ENCODE measurements around the gene TNRC6A. TPM values are rescaled to one million over a fixed set of nuclear protein-coding genes. Genes with fewer than 3 reads are reported as not detected.
"Not testable (repeated sequence)": the region's sequence is repeated elsewhere in the genome, so short reads cannot be mapped to it uniquely, and the experiment has no call there.

TNRC6A gene
- total RNA-seq, 1 donor from 2014 or later = 16.1 TPM

GRCh38 chr16:24819462-24820040, 90.1 kb downstream of the TNRC6A start:
- ATAC-seq = no peak

GRCh38 chr16:24820522-24820921, 91.1 kb downstream of the TNRC6A start:
- ATAC-seq = peak; percentile 83

DNA sequence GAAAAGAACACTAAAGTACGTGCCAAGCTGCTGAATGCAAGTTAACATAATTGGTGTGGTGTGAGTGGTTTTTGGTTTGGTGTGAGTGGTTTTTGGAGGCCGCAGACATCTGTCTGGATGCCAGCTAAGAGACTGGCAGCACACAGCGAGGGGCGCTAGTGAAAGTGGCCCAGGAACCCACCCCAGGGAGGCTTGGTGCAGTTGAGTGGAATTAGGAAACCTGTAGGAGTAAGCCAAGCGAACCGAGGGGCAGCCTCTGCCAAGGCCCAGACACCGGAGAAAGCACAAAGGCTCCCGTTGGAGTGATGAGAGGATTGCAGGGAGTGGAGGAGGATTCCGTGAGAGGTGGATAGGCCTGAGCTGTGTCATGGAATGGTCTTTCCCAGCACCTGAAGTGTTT, 91.7 kb downstream of the TNRC6A start:
- no peak for ATAC-seq

DNA sequence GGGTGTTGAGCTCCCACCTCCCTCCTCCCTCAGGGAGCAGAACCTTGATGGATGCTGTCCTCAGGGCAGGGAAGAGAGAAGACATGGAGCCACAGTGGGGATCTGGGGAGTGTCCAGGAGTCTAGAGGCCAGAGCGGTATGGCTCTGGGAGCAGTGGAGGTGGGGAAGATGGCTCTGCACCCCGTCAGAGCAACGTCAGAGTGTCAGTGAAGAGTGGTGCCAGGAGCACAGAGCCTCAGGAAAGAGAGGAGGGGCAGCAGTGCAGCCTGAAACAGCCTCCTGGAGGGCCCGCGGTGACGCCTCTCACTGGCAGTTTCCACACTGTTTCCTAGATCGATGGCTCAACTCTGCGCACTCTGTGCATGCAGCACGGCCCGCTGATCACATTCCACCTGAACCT, 93.1 kb downstream of the TNRC6A start:
- ATAC-seq = no peak

DNA sequence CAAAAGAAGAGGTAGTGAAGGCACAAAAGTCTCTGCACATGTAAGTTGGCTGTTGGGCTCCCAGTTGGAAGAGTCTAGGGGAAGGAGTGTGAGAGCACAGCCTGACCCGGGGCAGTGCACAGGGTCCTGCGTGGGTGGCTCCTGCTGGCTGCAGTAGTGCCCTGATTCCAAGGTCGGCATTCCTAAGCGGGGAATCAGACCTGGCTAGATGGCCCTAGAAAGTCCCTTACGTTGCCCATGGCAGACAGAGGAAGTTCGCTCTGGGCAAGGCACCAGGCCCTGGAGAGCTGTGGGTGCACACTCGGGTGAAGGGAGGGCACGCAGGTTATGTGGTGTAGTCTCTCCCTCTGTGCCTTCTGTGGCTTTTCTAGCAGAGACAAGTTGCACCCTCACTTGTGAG, 93.5 kb downstream of the TNRC6A start:
- ATAC-seq = no peak

GRCh38 chr16:24825696-24826095, 96.2 kb downstream of the TNRC6A start:
- peak; percentile 87 for ATAC-seq

DNA sequence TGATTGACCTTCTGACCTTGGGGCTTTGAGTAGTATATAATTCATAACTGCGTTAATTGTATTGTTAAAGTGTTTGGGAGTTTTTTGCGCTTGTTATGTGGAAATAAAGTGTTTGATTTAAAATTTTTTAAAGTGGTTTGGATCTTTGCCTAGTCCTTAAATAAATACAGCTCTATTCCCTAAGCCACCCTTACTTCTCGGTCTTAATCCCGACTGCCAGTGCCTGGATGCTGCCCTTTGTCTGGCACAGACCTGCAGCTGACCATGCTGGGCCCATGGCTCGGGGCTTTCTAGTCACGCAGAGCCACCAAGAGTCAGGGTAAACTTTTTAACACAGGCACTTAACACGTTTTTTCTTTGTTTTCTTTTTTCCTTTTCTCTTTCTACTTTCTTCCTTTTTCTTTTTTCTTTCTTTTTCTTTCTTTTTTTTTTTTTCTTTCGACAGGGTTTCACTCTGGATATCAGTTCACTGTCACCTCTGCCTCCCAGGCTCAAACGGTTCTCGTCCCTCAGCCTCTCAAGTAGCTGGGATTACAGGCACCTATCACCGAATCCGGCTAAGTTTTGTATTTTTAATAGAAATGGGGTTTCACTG, 96.7 kb downstream of the TNRC6A start:
- ATAC-seq = peak; percentile 51

GRCh38 chr16:24826817-24827566, 97.5 kb downstream of the TNRC6A start:
- ATAC-seq = no peak

- no peak for ATAC-seq
Measured at GRCh38 chr16:24829153-24829552, 99.7 kb downstream of the TNRC6A start.

DNA sequence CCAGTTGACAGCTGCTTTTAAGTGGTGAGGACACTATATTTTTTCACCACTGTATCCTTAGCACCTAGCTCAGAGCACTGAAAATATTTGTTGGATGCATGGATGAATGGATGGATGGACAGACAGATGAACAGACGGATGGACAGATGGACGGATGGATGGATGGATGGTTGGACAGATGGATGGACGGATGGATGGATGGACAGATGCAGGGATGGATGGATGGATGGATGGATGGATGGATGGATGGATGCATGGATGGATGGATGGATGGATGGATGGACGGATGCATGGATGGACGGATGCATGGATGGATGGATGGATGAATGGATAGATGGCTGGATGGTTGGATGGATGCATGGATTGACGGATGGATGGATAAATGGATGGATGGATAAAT, 103.9 kb downstream of the TNRC6A start:
- no peak for ATAC-seq

DNA sequence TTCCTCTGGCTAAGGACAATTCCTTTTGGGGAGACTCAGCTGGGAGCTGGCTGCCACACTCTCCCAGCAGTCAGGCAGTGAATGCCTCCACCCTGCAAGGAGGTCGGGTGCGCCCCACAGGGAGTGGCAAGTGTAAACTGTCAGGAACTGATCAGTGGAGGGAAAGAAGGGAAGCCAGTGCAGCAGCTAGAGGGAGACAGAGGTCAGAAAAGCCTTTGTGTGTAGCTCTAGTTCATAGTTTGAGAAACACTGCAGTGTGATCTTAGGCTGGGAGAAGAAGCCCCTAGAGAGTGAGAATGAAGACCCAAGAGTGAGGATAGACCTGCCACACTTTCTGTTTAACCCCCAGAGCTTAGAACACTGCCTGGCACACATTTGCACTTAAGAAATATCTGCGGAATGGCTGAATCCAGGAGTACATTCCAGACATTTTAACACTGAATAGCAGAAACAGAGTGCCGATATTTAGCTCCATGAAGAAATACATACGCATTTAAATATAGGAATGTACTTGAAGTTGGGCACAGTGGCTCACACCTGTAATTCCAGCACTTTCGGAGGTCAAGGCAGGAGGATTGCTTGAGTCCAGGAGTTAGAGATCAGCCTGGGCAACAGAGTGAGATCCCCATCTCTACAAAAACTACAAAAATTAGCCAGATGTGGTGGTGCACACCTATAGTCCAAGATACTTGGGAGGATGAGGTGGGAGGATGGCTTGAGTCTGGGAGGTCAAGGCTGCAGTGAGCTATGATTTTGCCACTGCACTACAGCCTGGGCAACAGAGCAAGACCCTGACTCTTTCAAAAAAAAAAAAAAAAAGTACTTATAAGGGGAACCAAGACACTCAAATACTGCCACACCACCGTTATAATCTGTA, 105.2 kb downstream of the TNRC6A start:
- ATAC-seq = peak; percentile 77

DNA sequence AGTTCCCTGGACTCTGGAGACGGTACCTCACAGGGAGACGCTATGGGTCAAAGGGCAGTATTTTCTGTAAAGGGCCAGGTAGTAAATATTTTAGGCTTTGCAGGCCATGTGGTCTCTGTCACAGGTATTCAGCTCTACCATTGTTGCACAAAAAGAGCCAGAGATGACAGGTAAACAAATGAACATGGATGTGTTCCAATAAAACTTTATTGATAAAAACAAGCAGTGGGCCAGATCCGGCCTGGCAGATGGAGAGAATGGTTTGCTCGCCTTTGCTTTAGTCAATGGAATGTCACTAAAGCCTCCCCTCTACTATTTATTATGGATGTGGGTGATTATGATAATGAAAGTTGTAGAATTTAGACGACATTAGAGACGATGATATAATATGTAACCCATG, 107.4 kb downstream of the TNRC6A start:
- no peak for ATAC-seq

DNA sequence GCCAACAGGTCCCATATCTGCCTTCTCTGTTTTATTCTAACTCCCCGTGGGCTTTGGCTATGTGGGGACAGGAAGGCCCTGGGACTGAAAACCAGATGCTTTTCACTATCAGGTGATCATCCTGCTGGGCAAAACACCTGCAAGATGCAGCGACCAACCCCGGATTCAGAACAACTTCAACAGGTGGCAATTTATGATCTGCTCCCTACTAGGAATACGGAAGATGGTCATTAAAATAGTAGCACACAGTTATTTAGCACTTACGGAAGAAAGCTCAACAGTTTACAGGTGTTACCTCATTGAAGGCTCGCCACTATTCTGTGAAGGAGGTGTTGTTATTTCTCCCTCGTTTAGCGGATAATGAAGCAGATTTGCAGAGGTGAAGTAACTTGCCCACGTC, 108.5 kb downstream of the TNRC6A start:
- no peak for ATAC-seq

DNA sequence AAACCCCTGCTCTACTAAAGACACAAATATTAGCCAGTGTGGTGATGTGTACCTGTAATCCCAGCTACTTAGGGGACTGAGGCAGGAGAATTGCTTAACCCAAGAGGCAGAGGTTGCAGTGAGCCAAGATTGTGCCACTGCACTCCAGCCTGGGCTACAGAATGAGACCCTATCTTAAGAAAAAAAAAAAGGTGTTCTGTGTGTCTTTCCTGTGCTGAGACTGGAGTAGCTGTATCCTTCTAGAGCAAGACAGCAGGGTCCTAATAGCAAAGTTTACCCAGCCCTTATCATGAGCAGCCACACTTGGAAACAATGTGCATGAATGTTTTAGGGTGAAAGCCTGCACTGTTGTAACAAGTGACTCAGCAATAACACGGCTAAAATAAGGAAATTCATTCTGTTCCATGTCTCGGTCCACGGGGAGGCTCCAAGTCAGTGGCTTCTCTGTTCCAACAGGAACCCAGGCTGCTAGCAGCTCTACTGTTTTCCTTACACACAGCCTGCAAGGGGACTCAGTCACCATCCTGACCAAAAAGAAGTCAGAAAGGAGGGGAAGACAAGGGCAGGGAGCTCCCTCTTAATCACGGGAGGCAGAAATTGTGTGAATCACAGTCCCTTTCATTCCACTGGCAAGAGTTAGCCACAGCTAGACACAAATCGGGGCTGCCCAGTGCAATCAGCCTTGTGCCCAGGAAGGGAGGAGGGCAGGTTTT, 109.3 kb downstream of the TNRC6A start:
- peak; percentile 52 for ATAC-seq

DNA sequence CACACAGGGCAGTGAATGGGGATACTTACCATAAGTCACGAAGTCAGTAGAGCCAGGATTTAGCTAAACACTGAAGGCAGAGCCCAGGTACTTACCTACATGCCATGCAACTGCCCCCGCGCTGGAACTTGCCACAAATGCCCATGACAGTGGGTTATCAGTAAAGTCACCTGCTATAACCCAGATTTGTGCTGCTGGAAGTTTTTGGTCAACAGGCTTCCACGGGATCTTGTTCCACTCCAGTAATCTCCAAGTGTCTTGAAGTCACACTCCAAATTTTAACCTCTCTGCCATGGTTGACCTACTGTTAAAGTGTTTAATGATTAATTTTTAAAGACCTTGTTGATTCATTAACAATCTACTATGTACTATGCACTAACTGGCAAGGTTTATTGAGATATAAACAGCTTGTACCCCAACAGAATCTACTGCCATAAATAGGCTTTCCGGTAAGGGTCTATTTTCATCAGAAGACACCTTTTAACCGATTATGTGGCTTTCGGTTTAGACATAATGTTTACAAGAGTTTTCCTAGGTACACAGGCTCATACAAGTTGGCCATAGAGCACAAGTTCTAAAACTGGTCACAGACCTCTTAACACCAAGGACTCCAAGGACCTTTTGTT, 110.0 kb downstream of the TNRC6A start:
- no peak for ATAC-seq

DNA sequence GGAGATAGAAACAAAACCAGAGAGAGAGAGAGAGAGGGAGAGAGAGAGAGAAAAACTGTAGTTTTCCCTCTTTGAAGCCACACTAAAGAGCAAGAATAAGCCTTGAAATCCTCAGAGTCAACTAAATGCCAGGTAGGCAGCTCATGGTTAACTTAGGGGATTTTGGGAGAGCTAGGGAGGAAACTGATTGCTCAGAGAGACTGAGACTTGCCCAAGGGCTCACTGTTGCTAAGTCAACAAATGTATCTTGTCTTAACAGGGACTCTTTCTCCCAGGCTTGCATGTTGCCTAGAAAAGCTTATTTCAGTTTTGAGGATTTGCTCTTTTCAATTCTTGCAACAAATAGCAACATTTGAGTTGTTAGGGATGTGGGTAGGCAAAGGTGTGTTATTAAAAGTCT, 111.8 kb downstream of the TNRC6A start:
- peak; percentile 45 for ATAC-seq

GRCh38 chr16:24844101-24845030, 114.9 kb downstream of the TNRC6A start:
- ATAC-seq = peak; percentile 56

DNA sequence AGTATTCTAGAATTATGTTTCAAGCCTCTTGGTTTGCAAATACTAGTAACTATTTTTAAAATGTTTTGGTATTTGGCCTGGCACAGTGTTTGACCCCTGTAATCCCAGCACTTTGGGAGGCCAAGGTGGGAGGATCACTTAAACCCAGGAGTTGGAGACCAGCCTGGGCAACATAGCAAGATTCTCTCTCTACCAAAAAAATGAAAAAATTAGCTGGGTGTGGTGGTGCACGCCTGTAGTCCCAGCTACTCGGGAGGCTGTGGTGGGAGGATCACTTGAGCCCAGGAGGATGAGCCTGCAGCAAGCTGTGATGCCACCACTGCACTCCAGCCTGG, 115.5 kb downstream of the TNRC6A start:
- not testable (repeated sequence) for ATAC-seq

- ATAC-seq = no peak
Measured at GRCh38 chr16:24845726-24846547, 116.5 kb downstream of the TNRC6A start, which contains the start of gene SLC5A11. TSS of gene SLC5A11 (plus strand) at chr16:24845963. CDS start at chr16:24858644, 12,681 bp downstream.

Measured in esophagus mucosa (tissue), 1 donor.